ENCODE results near the gene ASRGL1.

ASRGL1 gene

GRCh38 chr11:62419314-62419929 is 82.2 kb downstream of the ASRGL1 start:
- no peaks in the 10 kb centered on the region for H3F3A ChIP-seq (ENCODE audit: low read depth)
- no peaks in the 10 kb centered on the region for H3K4me1 ChIP-seq (ENCODE audit: insufficient read depth, low read length, poor library complexity, severe bottlenecking)
- no peaks in the 10 kb centered on the region for H3K36me3 ChIP-seq (ENCODE audit: insufficient read depth, low read length)
- H3K9ac ChIP-seq (ENCODE audit: low read depth, low read length, poor library complexity, severe bottlenecking): no peak overlapping the region
- no peaks in the 10 kb centered on the region for H4K20me1 ChIP-seq (ENCODE audit: insufficient read depth, low read length, poor library complexity, severe bottlenecking)
- no peaks in the 10 kb centered on the region for H3K9me2 ChIP-seq (replicated peaks; ENCODE audit: low read depth, low read length)
- H3K27me3 ChIP-seq (ENCODE audit: insufficient read depth, low read length, poor library complexity, severe bottlenecking): no peaks in the 10 kb centered on the region
- no peaks in the 10 kb centered on the region for H3K9me3 ChIP-seq (ENCODE audit: insufficient read depth, low read depth, low read length)
- H3K4me3 ChIP-seq (ENCODE audit: low read length, poor library complexity, severe bottlenecking): no peak overlapping the region
- no peaks in the 10 kb centered on the region for H3K79me2 ChIP-seq (ENCODE audit: insufficient read depth, low read length)
- H2AFZ ChIP-seq (ENCODE audit: low read length): no peak overlapping the region
- TF ChIP-seq CTCF (conservative IDR thresholded peaks at IDR 0.05; ENCODE audit: low read length): no peak
- no peak for TF ChIP-seq EZH2phosphoT487 (IDR thresholded peaks at IDR 0.05; ENCODE audit: borderline replicate concordance)
- no peak overlapping the region for H3K4me2 ChIP-seq (ENCODE audit: low read depth, low read length, poor library complexity, severe bottlenecking)

GRCh38 chr11:62419943-62420342 is 82.7 kb downstream of the ASRGL1 start:
- no peaks in the 10 kb centered on the region for H3K9me3 ChIP-seq (ENCODE audit: insufficient read depth, low read depth, low read length)
- no peaks in the 10 kb centered on the region for H4K20me1 ChIP-seq (ENCODE audit: insufficient read depth, low read length, poor library complexity, severe bottlenecking)
- H3K4me2 ChIP-seq (ENCODE audit: low read depth, low read length, poor library complexity, severe bottlenecking): no peak overlapping the region
- H3K9me2 ChIP-seq (replicated peaks; ENCODE audit: low read depth, low read length): no peaks in the 10 kb centered on the region
- no peaks in the 10 kb centered on the region for H3F3A ChIP-seq (ENCODE audit: low read depth)
- no peak overlapping the region for H3K4me3 ChIP-seq (ENCODE audit: low read length, poor library complexity, severe bottlenecking)
- H3K36me3 ChIP-seq (ENCODE audit: insufficient read depth, low read length): no peaks in the 10 kb centered on the region
- H3K27me3 ChIP-seq (ENCODE audit: insufficient read depth, low read length, poor library complexity, severe bottlenecking): no peaks in the 10 kb centered on the region
- H3K9ac ChIP-seq (ENCODE audit: low read depth, low read length, poor library complexity, severe bottlenecking): no peak overlapping the region
- H3K4me1 ChIP-seq (ENCODE audit: insufficient read depth, low read length, poor library complexity, severe bottlenecking): no peaks in the 10 kb centered on the region
- no peaks in the 10 kb centered on the region for H3K79me2 ChIP-seq (ENCODE audit: insufficient read depth, low read length)
- no peak overlapping the region for H2AFZ ChIP-seq (ENCODE audit: low read length)
- no peak for TF ChIP-seq EZH2phosphoT487 (IDR thresholded peaks at IDR 0.05; ENCODE audit: borderline replicate concordance)
- no peak for TF ChIP-seq CTCF (conservative IDR thresholded peaks at IDR 0.05; ENCODE audit: low read length)

GRCh38 chr11:62420882-62421281 is 83.6 kb downstream of the ASRGL1 start:
- Histone ChIP-seq H3K9me2 (replicated peaks; ENCODE audit: low read depth, low read length) (no peaks in the 10 kb centered on the region), H3K36me3 (ENCODE audit: insufficient read depth, low read length) (no peaks in the 10 kb centered on the region), H3K9ac (ENCODE audit: low read depth, low read length, poor library complexity, severe bottlenecking) (no peak overlapping the region), H3K4me2 (ENCODE audit: low read depth, low read length, poor library complexity, severe bottlenecking) (no peak overlapping the region), H4K20me1 (ENCODE audit: insufficient read depth, low read length, poor library complexity, severe bottlenecking) (no peaks in the 10 kb centered on the region), H3K4me3 (ENCODE audit: low read length, poor library complexity, severe bottlenecking) (no peak overlapping the region), H3F3A (ENCODE audit: low read depth) (no peaks in the 10 kb centered on the region), H3K4me1 (ENCODE audit: insufficient read depth, low read length, poor library complexity, severe bottlenecking) (no peaks in the 10 kb centered on the region), H2AFZ (ENCODE audit: low read length) (no peak overlapping the region), H3K27me3 (ENCODE audit: insufficient read depth, low read length, poor library complexity, severe bottlenecking) (no peaks in the 10 kb centered on the region), H3K79me2 (ENCODE audit: insufficient read depth, low read length) (no peaks in the 10 kb centered on the region), H3K9me3 (ENCODE audit: insufficient read depth, low read depth, low read length) (no peaks in the 10 kb centered on the region)
- TF ChIP-seq EZH2phosphoT487 (IDR thresholded peaks at IDR 0.05; ENCODE audit: borderline replicate concordance) (no peak), CTCF (conservative IDR thresholded peaks at IDR 0.05; ENCODE audit: low read length) (no peak)
